DOHH2 (cell line): ENCODE data around the gene DCTN3.

ENCODE experiments used
- EZH2phosphoT487 ChIP-seq: fragments of 200-600 bp; sonication (generic); IDR thresholded peaks from 2 replicates; pipeline ENCODE4 v1.6.1; 2017; ENCODE audit warnings: borderline replicate concordance, mild to moderate bottlenecking, antibody characterized with exemption, low read length, moderate library complexity, mixed read lengths
- TF ChIP-seq, protein P1 (sequence below): fragments of 200-600 bp; sonication (generic); IDR thresholded peaks from one replicate; pipeline ENCODE4 v1.5.1; 2014; ENCODE audit warnings: antibody characterized with exemption, mild to moderate bottlenecking, low read depth, low read length; ENCODE audit not compliant: poor library complexity, severe bottlenecking

DNA sequence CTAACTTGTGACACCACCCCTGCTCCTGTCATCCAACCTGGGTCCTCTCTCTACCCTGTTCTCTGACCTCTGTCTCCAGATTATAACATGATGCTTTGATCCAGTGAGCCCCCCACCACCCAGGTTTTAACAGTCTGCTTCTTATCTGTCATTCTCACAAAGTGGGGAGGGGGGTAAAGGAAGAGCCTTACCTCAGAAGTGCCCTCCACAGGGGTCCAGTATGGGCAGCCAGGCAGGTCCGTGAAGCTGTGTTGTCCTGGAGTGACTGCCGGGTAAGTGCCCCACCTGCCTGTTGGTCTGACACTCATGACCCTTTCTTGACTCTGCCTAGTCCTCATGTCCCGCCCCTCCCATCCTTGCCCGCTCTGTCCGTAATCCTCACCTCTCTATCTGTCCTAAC, 35.1 kb upstream of the DCTN3 start:
- TF ChIP-seq EZH2phosphoT487, result no peak
- TF ChIP-seq, protein P1, sequence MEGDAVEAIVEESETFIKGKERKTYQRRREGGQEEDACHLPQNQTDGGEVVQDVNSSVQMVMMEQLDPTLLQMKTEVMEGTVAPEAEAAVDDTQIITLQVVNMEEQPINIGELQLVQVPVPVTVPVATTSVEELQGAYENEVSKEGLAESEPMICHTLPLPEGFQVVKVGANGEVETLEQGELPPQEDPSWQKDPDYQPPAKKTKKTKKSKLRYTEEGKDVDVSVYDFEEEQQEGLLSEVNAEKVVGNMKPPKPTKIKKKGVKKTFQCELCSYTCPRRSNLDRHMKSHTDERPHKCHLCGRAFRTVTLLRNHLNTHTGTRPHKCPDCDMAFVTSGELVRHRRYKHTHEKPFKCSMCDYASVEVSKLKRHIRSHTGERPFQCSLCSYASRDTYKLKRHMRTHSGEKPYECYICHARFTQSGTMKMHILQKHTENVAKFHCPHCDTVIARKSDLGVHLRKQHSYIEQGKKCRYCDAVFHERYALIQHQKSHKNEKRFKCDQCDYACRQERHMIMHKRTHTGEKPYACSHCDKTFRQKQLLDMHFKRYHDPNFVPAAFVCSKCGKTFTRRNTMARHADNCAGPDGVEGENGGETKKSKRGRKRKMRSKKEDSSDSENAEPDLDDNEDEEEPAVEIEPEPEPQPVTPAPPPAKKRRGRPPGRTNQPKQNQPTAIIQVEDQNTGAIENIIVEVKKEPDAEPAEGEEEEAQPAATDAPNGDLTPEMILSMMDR, result no peak
